ENCODE data around the gene COL27A1. TPM values are rescaled to one million over a fixed set of nuclear protein-coding genes. Genes with fewer than 3 reads are reported as not detected.

COL27A1 gene
- total and polyA plus RNA-seq, 9 of the 15 experiments (the other 6 are each of a cell fraction or from before 2014, with no cell fraction given) = 0.07 TPM; not detected in 8

GRCh38 chr9:114256827-114257328 lies 101.5 kb downstream of the COL27A1 start:
- H3K4me1 ChIP-seq (replicated peaks in 1 of 2; ENCODE audit: control insufficient read depth in 2 of 2, insufficient read depth in 2 of 2, low read length in 2 of 2) = no peaks in the 10 kb centered on the region
- no peaks in the 10 kb centered on the region for H3K79me2 ChIP-seq (ENCODE audit: control insufficient read depth, insufficient read depth, low read length)
- no peaks in the 10 kb centered on the region for H3K9me3 ChIP-seq (replicated peaks; ENCODE audit: control insufficient read depth, insufficient read depth, low read depth, low read length)
- ChIA-PET CTCF (ENCODE audit: low intra/inter-chr PET ratio) (no interaction called here), POLR2A (interaction anchor here (0.8 kb wide), 1 partner anchor 12 kb away, joined by 3 read pairs; no protein-coding TSS in a partner anchor)
- TF ChIP-seq CEBPB (tag; IDR thresholded peaks at IDR 0.05) = no peak
- TF ChIP-seq FOXJ2 (tag; IDR thresholded peaks at IDR 0.05) = no peak
- no peak for TF ChIP-seq FOSL1 (tag; conservative IDR thresholded peaks at IDR 0.05)
- no peak for TF ChIP-seq CBX1 (IDR thresholded peaks at IDR 0.05; ENCODE audit: low read depth)
- no peak for TF ChIP-seq SNIP1 (IDR thresholded peaks at IDR 0.05; ENCODE audit: low read depth)
- TF ChIP-seq HDAC6 (IDR thresholded peaks at IDR 0.05; ENCODE audit: low read depth, low read length) = no peak
- TF ChIP-seq YBX1 (IDR thresholded peaks at IDR 0.05) = no peak
- TF ChIP-seq ZBTB33 (CRISPR knock-in tag; IDR thresholded peaks at IDR 0.05) = no peak
- TF ChIP-seq MCM7 (IDR thresholded peaks at IDR 0.05) = no peak
- no peak for TF ChIP-seq FOXO4 (CRISPR knock-in tag; IDR thresholded peaks at IDR 0.05)
- TF ChIP-seq ZNF253 (CRISPR knock-in tag; conservative IDR thresholded peaks at IDR 0.05) = no peak
- FAIRE-seq (no peak), DNase-seq (ENCODE audit: extremely low read depth in 1 of 4, low spot score in 3 of 4) (no peak), ATAC-seq (no peak)
- WGBS (ENCODE audit: insufficient coverage, low coverage, missing lambda C conversion rate) = 0% methylated on average over 10 of the region's 10 CpGs
- intact Hi-C loops (cut with micrococcal nuclease) (no loop called here), in situ Hi-C loops (cut with MboI) (no loop called here)
- peaks cover 9 to 71% of the 10 kb centered on the region in 2 experiments; a peak in 4 of 5 replicates for H3K27me3 ChIP-seq (ENCODE audit: control insufficient read depth in 2 of 2, insufficient read depth in 2 of 2, low read length in 2 of 2)
- no peak overlapping the region for H2AFZ ChIP-seq (ENCODE audit: low read depth, low read length)
- no TSS peak for BruUV-seq (replicated peaks)
- no peaks in the 10 kb centered on the region for H3K9me1 ChIP-seq (ENCODE audit: control insufficient read depth, insufficient read depth, low read length)
- no peak overlapping the region for H3K4me2 ChIP-seq (ENCODE audit: insufficient read depth, low read length)
- H3K36me3 ChIP-seq (ENCODE audit: control insufficient read depth, insufficient read depth, low read length) = no peaks in the 10 kb centered on the region
- no peak overlapping the region for H3K9ac ChIP-seq (ENCODE audit: insufficient read depth in 1 of 2, low read depth in 2 of 2, low read length in 2 of 2)
- H4K20me1 ChIP-seq (replicated peaks; ENCODE audit: control insufficient read depth, insufficient read depth, low read length) = peaks cover 11% of the 10 kb centered on the region
- no peak overlapping the region for H3K27ac ChIP-seq (ENCODE audit: extremely low read depth, low read depth, low read length)
- no peak overlapping the region for H3K4me3 ChIP-seq

Data from K562 (cell line).